Measurements from ENCODE around the gene SLCO3A1.

- TF ChIP-seq CTCF (IDR thresholded peaks at IDR 0.05; ENCODE audit: low read depth, low read length, missing input control) (no peak), REST (IDR thresholded peaks at IDR 0.05) (no peak), MAX (IDR thresholded peaks at IDR 0.05) (no peak), TAF1 (conservative IDR thresholded peaks at IDR 0.05) (no peak), JUND (IDR thresholded peaks at IDR 0.05) (no peak)
- TF ChIP-seq, protein P1, sequence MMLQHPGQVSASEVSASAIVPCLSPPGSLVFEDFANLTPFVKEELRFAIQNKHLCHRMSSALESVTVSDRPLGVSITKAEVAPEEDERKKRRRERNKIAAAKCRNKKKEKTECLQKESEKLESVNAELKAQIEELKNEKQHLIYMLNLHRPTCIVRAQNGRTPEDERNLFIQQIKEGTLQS (IDR thresholded peaks at IDR 0.05): no peak
These were observed 55.6 kb downstream of the SLCO3A1 start for GRCh38 chr15:91909111-91909510.
